ENCODE results near the gene DOCK4.

DOCK4 gene

GRCh38 chr7:111942450-111943081, 263.6 kb downstream of the DOCK4 start:
- peaks cover 14% of the 10 kb centered on the region; the same call in 1 of the 2 replicates for H3K9me3 ChIP-seq (ENCODE audit: insufficient read depth, low read depth, low read length)
- no peak overlapping the region for H3K9ac ChIP-seq (ENCODE audit: low read depth, low read length, poor library complexity, severe bottlenecking)
- TF ChIP-seq EZH2phosphoT487 (IDR thresholded peaks at IDR 0.05; ENCODE audit: borderline replicate concordance): no peak
- TF ChIP-seq CTCF (conservative IDR thresholded peaks at IDR 0.05; ENCODE audit: low read length): no peak
- no peaks in the 10 kb centered on the region for H3K4me1 ChIP-seq (ENCODE audit: insufficient read depth, low read length, poor library complexity, severe bottlenecking)
- no peak overlapping the region for H2AFZ ChIP-seq (ENCODE audit: low read length)
- H3K4me3 ChIP-seq (ENCODE audit: low read length, poor library complexity, severe bottlenecking): no peak overlapping the region
- H3K4me2 ChIP-seq (ENCODE audit: low read depth, low read length, poor library complexity, severe bottlenecking): no peak overlapping the region
- H3K9me2 ChIP-seq (replicated peaks; ENCODE audit: low read depth, low read length): no peaks in the 10 kb centered on the region
- H3K79me2 ChIP-seq (ENCODE audit: insufficient read depth, low read length): no peaks in the 10 kb centered on the region
- H4K20me1 ChIP-seq (ENCODE audit: insufficient read depth, low read length, poor library complexity, severe bottlenecking): no peaks in the 10 kb centered on the region
- H3F3A ChIP-seq (ENCODE audit: low read depth): no peaks in the 10 kb centered on the region
- no peaks in the 10 kb centered on the region for H3K36me3 ChIP-seq (ENCODE audit: insufficient read depth, low read length)
- no peaks in the 10 kb centered on the region for H3K27me3 ChIP-seq (ENCODE audit: insufficient read depth, low read length, poor library complexity, severe bottlenecking)

- TF ChIP-seq EZH2phosphoT487 (IDR thresholded peaks at IDR 0.05; ENCODE audit: borderline replicate concordance) (no peak), CTCF (conservative IDR thresholded peaks at IDR 0.05; ENCODE audit: low read length) (no peak)
- Histone ChIP-seq H3K9me2 (replicated peaks; ENCODE audit: low read depth, low read length) (no peaks in the 10 kb centered on the region), H3K9ac (ENCODE audit: low read depth, low read length, poor library complexity, severe bottlenecking) (no peak overlapping the region), H3K79me2 (ENCODE audit: insufficient read depth, low read length) (no peaks in the 10 kb centered on the region), H3K4me1 (ENCODE audit: insufficient read depth, low read length, poor library complexity, severe bottlenecking) (no peaks in the 10 kb centered on the region), H3K36me3 (ENCODE audit: insufficient read depth, low read length) (no peaks in the 10 kb centered on the region), H3F3A (ENCODE audit: low read depth) (no peaks in the 10 kb centered on the region), H4K20me1 (ENCODE audit: insufficient read depth, low read length, poor library complexity, severe bottlenecking) (no peaks in the 10 kb centered on the region), H3K4me2 (ENCODE audit: low read depth, low read length, poor library complexity, severe bottlenecking) (no peak overlapping the region), H3K27me3 (ENCODE audit: insufficient read depth, low read length, poor library complexity, severe bottlenecking) (no peaks in the 10 kb centered on the region), H2AFZ (ENCODE audit: low read length) (no peak overlapping the region), H3K4me3 (ENCODE audit: low read length, poor library complexity, severe bottlenecking) (no peak overlapping the region), H3K9me3 (ENCODE audit: insufficient read depth, low read depth, low read length) (peaks cover 6% of the 10 kb centered on the region; the same call in 1 of the 2 replicates)
These were observed 269.0 kb downstream of the DOCK4 start for GRCh38 chr7:111937163-111937562.

- Histone ChIP-seq H3K79me2 (ENCODE audit: insufficient read depth, low read length) (no peaks in the 10 kb centered on the region), H4K20me1 (ENCODE audit: insufficient read depth, low read length, poor library complexity, severe bottlenecking) (no peaks in the 10 kb centered on the region), H2AFZ (ENCODE audit: low read length) (no peak overlapping the region), H3K4me1 (ENCODE audit: insufficient read depth, low read length, poor library complexity, severe bottlenecking) (no peaks in the 10 kb centered on the region), H3F3A (ENCODE audit: low read depth) (no peaks in the 10 kb centered on the region), H3K4me2 (ENCODE audit: low read depth, low read length, poor library complexity, severe bottlenecking) (no peak overlapping the region), H3K9ac (ENCODE audit: low read depth, low read length, poor library complexity, severe bottlenecking) (no peak overlapping the region), H3K9me3 (ENCODE audit: insufficient read depth, low read depth, low read length) (no peaks in the 10 kb centered on the region), H3K27me3 (ENCODE audit: insufficient read depth, low read length, poor library complexity, severe bottlenecking) (no peaks in the 10 kb centered on the region), H3K4me3 (ENCODE audit: low read length, poor library complexity, severe bottlenecking) (no peak overlapping the region), H3K9me2 (replicated peaks; ENCODE audit: low read depth, low read length) (no peaks in the 10 kb centered on the region), H3K36me3 (ENCODE audit: insufficient read depth, low read length) (no peaks in the 10 kb centered on the region)
- no peak for TF ChIP-seq CTCF (conservative IDR thresholded peaks at IDR 0.05; ENCODE audit: low read length)
- no peak for TF ChIP-seq EZH2phosphoT487 (IDR thresholded peaks at IDR 0.05; ENCODE audit: borderline replicate concordance)
These were observed 272.6 kb downstream of the DOCK4 start for GRCh38 chr7:111933609-111934008.
